GM04504 (cell line): ENCODE measurements around the gene XIRP1.
A peak's percentile ranks its signal among the peaks of the same experiment; 100 is the strongest.

ENCODE experiments used
- DNase-seq: peaks from one replicate; pipeline ENCODE4 v3.0.0-alpha.2; 2012; ENCODE audit warnings: low read depth

XIRP1 gene

GRCh38 chr3:39166932-39167532 lies 25.4 kb downstream of the XIRP1 start:
- DNase-seq = peak; percentile 95

GRCh38 chr3:39166134-39166710 lies 26.2 kb downstream of the XIRP1 start:
- peak; percentile 91 for DNase-seq

GRCh38 chr3:39165518-39165917 lies 26.9 kb downstream of the XIRP1 start:
- no peak for DNase-seq

GRCh38 chr3:39164414-39164813 lies 28.0 kb downstream of the XIRP1 start:
- DNase-seq = no peak

GRCh38 chr3:39158148-39158715 lies 34.2 kb downstream of the XIRP1 start:
- no peak for DNase-seq

GRCh38 chr3:39157359-39157758 lies 35.0 kb downstream of the XIRP1 start:
- no peak for DNase-seq

- DNase-seq = no peak
These were observed 36.0 kb downstream of the XIRP1 start for GRCh38 chr3:39156421-39156820.

- no peak for DNase-seq
These were observed 37.9 kb downstream of the XIRP1 start for GRCh38 chr3:39154280-39155021.

GRCh38 chr3:39153977-39154279 lies 38.5 kb downstream of the XIRP1 start:
- DNase-seq = no peak

GRCh38 chr3:39150803-39151631 lies 41.4 kb downstream of the XIRP1 start:
- peak; percentile 88 for DNase-seq

GRCh38 chr3:39150148-39150802 lies 42.1 kb downstream of the XIRP1 start:
- no peak for DNase-seq

GRCh38 chr3:39149498-39150147 lies 42.8 kb downstream of the XIRP1 start:
- no peak for DNase-seq

GRCh38 chr3:39149059-39149455 lies 43.3 kb downstream of the XIRP1 start:
- no peak for DNase-seq

- no peak for DNase-seq
These were observed 43.8 kb downstream of the XIRP1 start for GRCh38 chr3:39148435-39149058.

- no peak for DNase-seq
These were observed 44.5 kb downstream of the XIRP1 start for GRCh38 chr3:39147711-39148434.

- DNase-seq = peak; percentile 93
These were observed 45.5 kb downstream of the XIRP1 start for GRCh38 chr3:39146611-39147591.

GRCh38 chr3:39146083-39146501 lies 46.3 kb downstream of the XIRP1 start:
- DNase-seq = no peak

- no peak for DNase-seq
These were observed 47.5 kb downstream of the XIRP1 start for GRCh38 chr3:39144748-39145380.
